Erythroblast (primary cell): Measurements from ENCODE around the gene ADD3.

ENCODE experiments used
- GATA1 ChIP-seq: IDR thresholded peaks from 2 replicates; pipeline ENCODE4 v1.6.1; 2011; ENCODE audit warnings: low read depth, mild to moderate bottlenecking, control low read depth, low read length, moderate library complexity
- POLR2A ChIP-seq: IDR thresholded peaks from 2 replicates; pipeline ENCODE4 v1.6.1; 2011; ENCODE audit warnings: mild to moderate bottlenecking, low read length

- no peak for TF ChIP-seq POLR2A
- TF ChIP-seq GATA1, result no peak
Measured at GRCh38 chr10:109973326-109973829, 34.4 kb upstream of the ADD3 start.
